Measurements from ENCODE around the gene PRR33. TPM values are rescaled to one million over a fixed set of nuclear protein-coding genes. Genes with fewer than 3 reads are reported as not detected.

The PRR33 gene
- polyA plus RNA-seq, 1 donor: 0.67 TPM

- H3K4me3 ChIP-seq (ENCODE audit: low read length): no peak overlapping the region
These were observed 32.7 kb downstream of the PRR33 start for GRCh38 chr11:1859004-1859403.

GRCh38 chr11:1858576-1858975 lies 33.1 kb downstream of the PRR33 start:
- Histone ChIP-seq H3K9me3 (ENCODE audit: control insufficient read depth, low read depth, low read length) (no peaks in the 10 kb centered on the region), H3K27me3 (ENCODE audit: control insufficient read depth, insufficient read depth, low read length) (peaks cover 10% of the 10 kb centered on the region), H3K4me1 (ENCODE audit: control insufficient read depth, insufficient read depth, low read length) (peaks cover 4% of the 10 kb centered on the region), H3K27ac (ENCODE audit: low read length) (no peak overlapping the region), H3K4me3 (ENCODE audit: low read length) (no peak overlapping the region), H3K36me3 (ENCODE audit: control insufficient read depth, insufficient read depth, low read length) (no peaks in the 10 kb centered on the region)
- DNase-seq: no peak
- no CpG with 5 or more reads among the region's 7 CpGs for WGBS (ENCODE audit: insufficient coverage, low lambda C conversion rate)

More at GRCh38 chr11:1859004-1859403, 32.7 kb downstream of the PRR33 start:
- DNase-seq: no peak
- Histone ChIP-seq H3K4me1 (ENCODE audit: control insufficient read depth, insufficient read depth, low read length) (peaks cover 6% of the 10 kb centered on the region), H3K9me3 (ENCODE audit: control insufficient read depth, low read depth, low read length) (no peaks in the 10 kb centered on the region), H3K36me3 (ENCODE audit: control insufficient read depth, insufficient read depth, low read length) (no peaks in the 10 kb centered on the region), H3K27me3 (ENCODE audit: control insufficient read depth, insufficient read depth, low read length) (peaks cover 12% of the 10 kb centered on the region), H3K27ac (ENCODE audit: low read length) (no peak overlapping the region)
- no CpG with 5 or more reads among the region's 4 CpGs for WGBS (ENCODE audit: insufficient coverage, low lambda C conversion rate)

GRCh38 chr11:1858154-1858553 lies 33.5 kb downstream of the PRR33 start:
- DNase-seq: no peak
- peaks cover under 1% of the 10 kb centered on the region for H3K4me1 ChIP-seq (ENCODE audit: control insufficient read depth, insufficient read depth, low read length)
- no peaks in the 10 kb centered on the region for H3K36me3 ChIP-seq (ENCODE audit: control insufficient read depth, insufficient read depth, low read length)
- WGBS (ENCODE audit: insufficient coverage, low lambda C conversion rate): no CpG with 5 or more reads among the region's 9 CpGs
- H3K27me3 ChIP-seq (ENCODE audit: control insufficient read depth, insufficient read depth, low read length): peaks cover 9% of the 10 kb centered on the region
- H3K27ac ChIP-seq (ENCODE audit: low read length): no peak overlapping the region
- no peak overlapping the region for H3K4me3 ChIP-seq (ENCODE audit: low read length)
- no peaks in the 10 kb centered on the region for H3K9me3 ChIP-seq (ENCODE audit: control insufficient read depth, low read depth, low read length)

GRCh38 chr11:1857064-1857463 lies 34.6 kb downstream of the PRR33 start:
- H3K27ac ChIP-seq (ENCODE audit: low read length): no peak overlapping the region
- H3K4me3 ChIP-seq (ENCODE audit: low read length): no peak overlapping the region
- H3K4me1 ChIP-seq (ENCODE audit: control insufficient read depth, insufficient read depth, low read length): no peaks in the 10 kb centered on the region
- H3K9me3 ChIP-seq (ENCODE audit: control insufficient read depth, low read depth, low read length): no peaks in the 10 kb centered on the region
- peaks cover 3% of the 10 kb centered on the region for H3K27me3 ChIP-seq (ENCODE audit: control insufficient read depth, insufficient read depth, low read length)
- DNase-seq: no peak
- no CpG with 5 or more reads among the region's 11 CpGs for WGBS (ENCODE audit: insufficient coverage, low lambda C conversion rate)
- H3K36me3 ChIP-seq (ENCODE audit: control insufficient read depth, insufficient read depth, low read length): no peaks in the 10 kb centered on the region

DNA sequence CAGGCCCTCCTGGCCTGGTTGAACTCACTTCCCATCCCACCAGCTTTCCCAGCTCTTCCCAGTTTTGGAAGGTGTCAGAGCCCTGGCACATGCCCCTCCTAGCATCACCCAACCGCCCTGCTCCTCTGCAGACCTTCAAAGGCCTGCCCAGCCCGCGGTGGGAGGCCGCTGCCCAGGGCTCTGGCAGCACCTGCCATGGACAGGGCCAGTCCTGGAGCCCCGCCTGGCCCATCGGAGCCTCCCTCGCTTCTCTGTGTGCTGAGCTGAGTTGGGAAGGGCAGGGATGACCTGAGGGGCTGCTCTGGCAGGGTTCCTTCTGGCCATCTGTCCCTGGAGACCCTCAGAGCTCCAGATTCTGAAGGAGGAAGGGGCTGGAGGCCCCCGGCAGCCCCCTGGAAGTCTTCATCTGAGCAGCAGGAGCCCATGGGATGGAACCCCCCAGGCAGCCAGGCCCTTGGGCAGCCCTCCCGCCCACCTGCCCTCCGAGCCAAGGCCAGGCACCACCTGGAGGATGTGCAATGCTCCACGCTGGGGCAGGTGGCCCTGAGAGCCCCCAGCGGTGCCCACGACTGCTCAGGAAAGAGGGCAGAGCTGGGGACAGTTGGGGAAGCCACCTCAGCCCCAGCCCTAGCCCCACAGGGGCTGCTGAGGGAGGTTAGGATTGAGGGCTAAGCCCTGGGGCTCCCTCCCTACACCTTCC lies 35.2 kb downstream of the PRR33 start:
- Histone ChIP-seq H3K4me1 (ENCODE audit: control insufficient read depth, insufficient read depth, low read length) (no peaks in the 10 kb centered on the region), H3K4me3 (ENCODE audit: low read length) (no peak overlapping the region), H3K36me3 (ENCODE audit: control insufficient read depth, insufficient read depth, low read length) (no peaks in the 10 kb centered on the region), H3K9me3 (ENCODE audit: control insufficient read depth, low read depth, low read length) (no peaks in the 10 kb centered on the region), H3K27me3 (ENCODE audit: control insufficient read depth, insufficient read depth, low read length) (peaks cover 3% of the 10 kb centered on the region), H3K27ac (ENCODE audit: low read length) (no peak overlapping the region)
- DNase-seq: no peak
- WGBS (ENCODE audit: insufficient coverage, low lambda C conversion rate): no CpG with 5 or more reads among the region's 13 CpGs

DNA sequence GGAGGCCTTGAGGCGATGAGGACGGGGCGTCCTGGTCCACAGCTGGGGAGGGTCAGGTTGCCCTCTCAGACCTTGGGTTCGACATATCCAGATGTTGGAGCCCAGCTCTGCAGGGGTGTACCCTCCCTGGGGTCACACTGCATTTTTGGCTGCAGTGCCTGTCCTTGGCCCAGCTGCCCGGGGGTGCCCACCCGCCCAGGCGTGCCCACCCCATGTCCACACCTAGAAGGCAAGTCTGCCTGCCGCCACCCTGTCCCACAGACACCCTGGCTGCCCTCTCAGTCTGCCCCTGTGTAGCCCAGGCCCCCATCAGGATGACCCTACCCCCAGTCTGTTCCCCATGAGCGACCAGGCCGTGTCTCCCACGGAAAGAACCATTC lies 35.8 kb downstream of the PRR33 start:
- WGBS (ENCODE audit: insufficient coverage, low lambda C conversion rate): no CpG with 5 or more reads among the region's 11 CpGs

DNA sequence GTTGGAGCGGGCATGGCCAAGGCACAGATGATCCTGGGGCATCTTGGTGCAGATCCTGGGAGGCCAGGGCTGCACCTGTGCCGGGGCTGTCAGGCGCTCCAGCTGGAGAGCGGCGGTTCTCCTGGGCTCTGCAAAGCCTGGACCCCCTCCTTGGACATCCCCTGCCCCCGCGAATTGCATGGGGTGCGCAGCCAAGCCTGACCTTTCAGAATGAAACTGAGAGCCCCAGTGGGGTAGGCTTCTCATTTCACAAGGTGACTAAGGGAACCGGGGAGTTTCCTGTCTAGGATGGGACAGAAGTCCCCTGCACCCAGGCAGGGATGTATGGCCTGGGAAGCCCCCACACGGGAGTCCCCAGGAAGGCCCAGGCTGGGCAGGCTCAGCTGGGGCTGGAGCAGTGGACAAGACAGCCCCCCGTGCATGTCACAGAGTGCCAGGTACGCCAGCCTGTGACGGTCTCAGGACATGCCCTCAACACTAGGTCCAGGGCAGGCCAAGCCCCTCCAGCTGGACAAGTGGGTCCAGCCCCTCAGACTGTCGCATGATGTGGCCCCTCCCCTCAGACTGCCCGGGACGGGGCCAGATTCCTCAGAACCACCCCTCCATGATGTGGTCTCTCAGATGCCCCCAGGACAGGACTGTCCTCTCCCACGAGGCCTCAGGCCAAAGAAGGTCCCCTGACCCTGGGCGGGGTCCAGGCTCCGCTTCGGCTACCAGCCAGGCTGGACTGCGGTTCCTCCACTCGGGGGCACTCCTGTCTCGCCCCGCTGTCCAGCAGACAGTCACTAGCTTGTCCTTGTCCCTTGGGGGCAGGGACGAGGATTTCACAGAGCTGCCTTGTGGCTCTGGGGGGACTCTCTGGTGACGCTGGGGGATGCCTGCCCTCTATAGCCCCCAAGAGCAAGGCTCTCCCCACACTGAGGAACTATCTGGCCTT lies 36.5 kb downstream of the PRR33 start:
- DNase-seq: no peak

More for the DNA sequence above, 35.8 kb downstream of the PRR33 start:
- no peaks in the 10 kb centered on the region for H3K4me1 ChIP-seq (ENCODE audit: control insufficient read depth, insufficient read depth, low read length)
- H3K36me3 ChIP-seq (ENCODE audit: control insufficient read depth, insufficient read depth, low read length): no peaks in the 10 kb centered on the region
- no peak overlapping the region for H3K27ac ChIP-seq (ENCODE audit: low read length)
- H3K4me3 ChIP-seq (ENCODE audit: low read length): no peak overlapping the region
- H3K9me3 ChIP-seq (ENCODE audit: control insufficient read depth, low read depth, low read length): no peaks in the 10 kb centered on the region
- H3K27me3 ChIP-seq (ENCODE audit: control insufficient read depth, insufficient read depth, low read length): peaks cover 3% of the 10 kb centered on the region
- DNase-seq: no peak

GRCh38 chr11:1854132-1854948 lies 37.4 kb downstream of the PRR33 start:
- H3K4me1 ChIP-seq (ENCODE audit: control insufficient read depth, insufficient read depth, low read length): no peaks in the 10 kb centered on the region
- no peaks in the 10 kb centered on the region for H3K9me3 ChIP-seq (ENCODE audit: control insufficient read depth, low read depth, low read length)
- no peaks in the 10 kb centered on the region for H3K27me3 ChIP-seq (ENCODE audit: control insufficient read depth, insufficient read depth, low read length)
- DNase-seq: no peak
- whole genome bisulfite sequencing (ENCODE audit: insufficient coverage, low lambda C conversion rate): no CpG with 5 or more reads among the region's 27 CpGs
- no peaks in the 10 kb centered on the region for H3K36me3 ChIP-seq (ENCODE audit: control insufficient read depth, insufficient read depth, low read length)
- H3K4me3 ChIP-seq (ENCODE audit: low read length): no peak overlapping the region
- no peak overlapping the region for H3K27ac ChIP-seq (ENCODE audit: low read length)

More for the DNA sequence above, 36.5 kb downstream of the PRR33 start:
- Histone ChIP-seq H3K4me1 (ENCODE audit: control insufficient read depth, insufficient read depth, low read length) (no peaks in the 10 kb centered on the region), H3K27ac (ENCODE audit: low read length) (no peak overlapping the region), H3K9me3 (ENCODE audit: control insufficient read depth, low read depth, low read length) (no peaks in the 10 kb centered on the region), H3K36me3 (ENCODE audit: control insufficient read depth, insufficient read depth, low read length) (no peaks in the 10 kb centered on the region), H3K27me3 (ENCODE audit: control insufficient read depth, insufficient read depth, low read length) (peaks cover 3% of the 10 kb centered on the region), H3K4me3 (ENCODE audit: low read length) (no peak overlapping the region)
- WGBS (ENCODE audit: insufficient coverage, low lambda C conversion rate): no CpG with 5 or more reads among the region's 26 CpGs

DNA sequence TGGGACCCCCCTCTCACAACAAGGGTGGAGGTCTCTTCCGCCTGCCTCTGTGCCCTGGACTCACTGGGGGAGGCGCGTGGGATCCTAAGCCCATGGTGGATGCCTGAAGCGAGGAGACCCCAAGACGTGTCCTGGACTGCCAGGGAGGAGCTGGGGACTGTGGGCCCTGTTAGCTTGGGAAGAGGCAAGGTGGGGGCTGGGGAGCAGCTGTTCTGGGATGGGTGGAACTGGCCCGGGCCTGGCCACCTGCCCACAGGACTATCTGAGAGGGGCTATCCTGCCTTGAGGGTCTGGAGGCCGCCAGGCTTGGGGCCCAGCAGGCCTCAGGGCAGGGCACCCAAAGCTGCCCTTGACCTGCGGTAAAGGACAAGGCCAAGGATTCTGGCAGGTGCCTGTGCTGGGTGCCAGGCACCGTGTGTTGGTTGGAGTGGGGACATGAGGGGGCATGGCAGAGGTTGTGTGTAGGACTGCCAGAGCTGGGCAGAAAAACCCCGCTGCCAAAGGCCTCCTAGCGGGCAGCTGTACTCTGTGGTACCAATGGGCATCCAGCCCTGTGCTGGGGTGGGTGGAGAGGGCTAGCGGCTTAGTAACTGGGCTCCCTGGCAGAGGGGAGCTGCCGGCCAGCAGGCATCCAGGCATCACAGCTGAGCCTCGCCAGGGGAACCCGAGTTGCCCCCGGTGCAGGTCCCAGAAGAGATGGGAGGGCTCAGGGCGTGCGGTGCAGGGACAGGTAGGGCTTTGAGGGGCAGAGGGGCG lies 38.1 kb downstream of the PRR33 start:
- Histone ChIP-seq H3K27me3 (ENCODE audit: control insufficient read depth, insufficient read depth, low read length) (no peaks in the 10 kb centered on the region), H3K9me3 (ENCODE audit: control insufficient read depth, low read depth, low read length) (no peaks in the 10 kb centered on the region), H3K4me1 (ENCODE audit: control insufficient read depth, insufficient read depth, low read length) (no peaks in the 10 kb centered on the region), H3K27ac (ENCODE audit: low read length) (no peak overlapping the region), H3K4me3 (ENCODE audit: low read length) (peak overlapping the region; percentile 11), H3K36me3 (ENCODE audit: control insufficient read depth, insufficient read depth, low read length) (no peaks in the 10 kb centered on the region)
- DNase-seq: no peak
- WGBS (ENCODE audit: insufficient coverage, low lambda C conversion rate): no CpG with 5 or more reads among the region's 19 CpGs

Data from large intestine (tissue), 3 donors.